ENCODE results near the gene KCNA10. TPM values are rescaled to one million over a fixed set of nuclear protein-coding genes. Genes with fewer than 3 reads are reported as not detected.

KCNA10 gene
- total and polyA plus RNA-seq, 9 donors, result not detected

DNA sequence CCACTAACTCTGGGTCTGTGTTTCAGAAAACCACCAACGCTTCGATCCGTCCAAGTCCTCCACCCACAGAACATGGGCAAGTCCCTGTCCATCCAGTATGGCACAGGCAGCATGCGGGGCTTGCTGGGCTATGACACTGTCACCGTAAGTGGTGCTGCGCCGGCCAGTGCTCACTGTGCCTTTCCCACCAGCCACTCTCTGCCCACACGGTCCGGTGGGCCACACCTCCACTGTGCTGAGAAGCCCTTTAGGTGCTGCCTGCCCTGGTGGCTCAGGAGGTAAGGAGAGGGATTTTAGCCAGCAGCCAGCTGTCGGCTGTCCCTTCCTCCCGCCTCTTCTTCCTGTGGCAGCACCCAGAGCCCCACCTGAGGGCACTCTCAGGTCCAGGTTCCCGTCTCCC is 34.2 kb downstream of the KCNA10 start:
- intact Hi-C loops (cut with DNase I), result no loop called here
- 86 to 88% (median 88%) methylated on average over 12 of the region's 12 CpGs for WGBS, 3 donors
- Histone ChIP-seq H3K36me3 (no peaks in the 10 kb centered on the region), H3K4me1 (ENCODE audit: insufficient read depth) (no peaks in the 10 kb centered on the region), H3K27ac (no peak overlapping the region), H3K4me3 (no peak overlapping the region), H3K27me3 (no peaks in the 10 kb centered on the region), H3K9me3 (no peaks in the 10 kb centered on the region)
- TF ChIP-seq EP300 (IDR thresholded peaks at IDR 0.05), result no peak
- no peak for TF ChIP-seq POLR2A (IDR thresholded peaks at IDR 0.05)
- no peak for TF ChIP-seq CTCF (IDR thresholded peaks at IDR 0.05)
- no peak for DNase-seq

DNA sequence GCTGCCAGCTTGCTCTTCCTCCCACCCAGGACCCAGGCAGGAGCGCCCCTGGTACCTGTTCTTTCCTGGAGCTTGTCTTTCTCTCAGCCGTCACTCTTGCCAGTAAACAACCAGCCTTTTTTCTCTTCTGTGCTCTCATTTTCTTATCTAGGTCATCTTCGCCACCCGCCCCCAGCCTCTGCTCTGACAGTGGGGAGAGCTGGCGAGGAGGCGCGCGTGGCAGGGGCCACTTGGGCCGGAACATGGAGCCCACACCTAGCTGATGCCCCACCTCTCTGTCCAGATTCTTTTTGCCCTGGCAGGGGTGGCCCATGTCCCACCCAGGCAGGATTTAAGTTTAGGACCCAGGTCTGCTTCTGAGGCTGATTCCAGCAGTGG is 35.7 kb downstream of the KCNA10 start:
- H3K27me3 ChIP-seq, result no peaks in the 10 kb centered on the region
- no peak for DNase-seq
- WGBS, 3 donors, result 81 to 85% (median 84%) methylated on average over 9 of the region's 9 CpGs
- H3K4me1 ChIP-seq (ENCODE audit: insufficient read depth), result no peaks in the 10 kb centered on the region
- H3K4me3 ChIP-seq, result no peak overlapping the region
- no peak overlapping the region for H3K27ac ChIP-seq
- no peaks in the 10 kb centered on the region for H3K36me3 ChIP-seq
- H3K9me3 ChIP-seq, result no peaks in the 10 kb centered on the region
- intact Hi-C loops (cut with DNase I), result no loop called here
- no peak for TF ChIP-seq CTCF (IDR thresholded peaks at IDR 0.05)
- no peak for TF ChIP-seq EP300 (IDR thresholded peaks at IDR 0.05)
- no peak for TF ChIP-seq POLR2A (IDR thresholded peaks at IDR 0.05)

DNA sequence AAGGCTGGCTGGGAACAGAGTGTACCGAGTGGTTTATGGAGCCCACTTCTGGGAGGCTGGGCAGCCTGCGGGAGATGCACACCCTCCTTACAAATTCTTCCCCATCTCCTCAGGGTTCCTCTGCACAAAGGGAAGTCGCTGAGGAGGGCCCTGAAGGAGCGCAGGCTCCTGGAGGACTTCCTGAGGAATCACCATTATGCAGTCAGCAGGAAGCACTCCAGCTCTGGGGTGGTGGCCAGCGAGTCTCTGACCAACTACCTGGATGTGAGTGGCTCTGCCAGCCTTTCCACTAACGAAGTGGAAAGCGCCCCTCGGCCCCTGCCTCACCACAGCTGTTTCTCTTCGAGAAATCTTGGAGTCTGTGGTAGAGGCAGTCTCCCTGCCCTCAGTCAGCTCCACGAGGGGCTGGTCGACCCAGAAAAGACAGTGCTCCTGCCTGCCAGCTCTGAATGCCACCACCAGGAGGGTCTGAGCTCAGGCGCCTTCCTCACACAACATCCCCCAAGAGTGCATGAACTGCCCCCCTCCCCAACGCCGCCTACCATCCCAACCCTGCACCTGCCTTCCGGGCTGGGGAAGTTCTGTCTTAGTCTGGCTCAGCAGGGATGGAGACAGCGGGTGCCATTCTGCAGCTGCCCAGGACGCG is 36.2 kb downstream of the KCNA10 start:
- Histone ChIP-seq H3K4me3 (no peak overlapping the region), H3K36me3 (no peaks in the 10 kb centered on the region), H3K9me3 (no peaks in the 10 kb centered on the region), H3K27ac (no peak overlapping the region), H3K27me3 (no peaks in the 10 kb centered on the region), H3K4me1 (ENCODE audit: insufficient read depth) (no peaks in the 10 kb centered on the region)
- 48 to 54% (median 52%) methylated on average over 18 of the region's 18 CpGs for WGBS, 3 donors
- no peak for TF ChIP-seq EP300 (IDR thresholded peaks at IDR 0.05)
- TF ChIP-seq POLR2A (IDR thresholded peaks at IDR 0.05), result no peak
- TF ChIP-seq CTCF (IDR thresholded peaks at IDR 0.05), result no peak
- DNase-seq, result no peak
- intact Hi-C loops (cut with DNase I), result no loop called here

- intact Hi-C loops (cut with DNase I), result no loop called here
- TF ChIP-seq POLR2A (IDR thresholded peaks at IDR 0.05), result no peak
Measured at GRCh38 chr1:110481968-110482623, 36.9 kb downstream of the KCNA10 start.

More at GRCh38 chr1:110481968-110482623, 36.9 kb downstream of the KCNA10 start:
- Histone ChIP-seq H3K9me3 (no peaks in the 10 kb centered on the region), H3K36me3 (no peaks in the 10 kb centered on the region), H3K27me3 (no peaks in the 10 kb centered on the region), H3K4me1 (ENCODE audit: insufficient read depth) (no peaks in the 10 kb centered on the region), H3K27ac (no peak overlapping the region), H3K4me3 (no peak overlapping the region)
- no peak for DNase-seq
- 51 to 64% (median 59%) methylated on average over 12 of the region's 12 CpGs for WGBS, 3 donors

All from ovary (tissue), 9 donors.